HG02973 (cell line): ENCODE data around the gene ARFGAP3.

Source experiments
- ATAC-seq: cut with Tn5 transposase; IDR thresholded peaks from one replicate; pipeline ENCODE4 v1.9.1; 2021; ENCODE audit warnings: moderate library complexity; ENCODE audit not compliant: unreplicated experiment

ARFGAP3 gene

DNA sequence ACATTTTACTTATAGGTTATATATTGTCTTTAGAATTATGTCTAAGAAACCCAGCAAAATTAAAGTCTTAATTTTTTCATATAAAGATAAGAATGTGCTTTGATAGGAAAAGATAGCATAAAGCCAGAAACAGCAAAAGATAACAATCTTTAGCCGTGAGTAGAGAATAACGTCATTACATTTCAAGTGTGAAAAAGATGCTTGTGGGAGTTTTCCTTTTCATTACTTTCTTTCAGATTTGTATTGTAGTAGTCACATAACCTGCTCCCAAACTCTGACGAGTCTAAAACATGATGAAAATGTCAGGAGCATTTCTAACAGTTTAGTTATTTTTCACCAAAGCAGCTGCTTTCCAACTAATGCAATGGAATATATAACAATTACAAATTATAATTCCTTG lies 31.3 kb downstream of the ARFGAP3 start:
- ATAC-seq, result no peak

DNA sequence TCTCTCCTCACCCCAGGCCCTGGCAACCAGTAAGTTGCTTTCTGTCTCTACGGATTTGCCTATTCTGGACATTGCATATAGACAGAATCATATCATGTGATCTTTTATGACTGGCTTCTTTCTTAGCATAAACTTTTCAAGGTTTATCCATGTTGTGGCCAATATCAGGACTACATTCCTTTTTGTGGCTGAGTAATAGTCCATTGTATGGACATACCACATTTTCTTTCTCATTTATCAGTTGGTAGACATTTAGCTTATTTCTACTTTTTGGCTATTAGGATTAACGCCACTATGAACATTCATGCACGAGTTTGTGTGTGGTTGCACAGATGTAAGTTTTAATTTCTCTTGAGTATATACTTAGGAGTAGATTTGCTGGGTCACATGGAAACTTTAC lies 35.7 kb downstream of the ARFGAP3 start:
- no peak for ATAC-seq

DNA sequence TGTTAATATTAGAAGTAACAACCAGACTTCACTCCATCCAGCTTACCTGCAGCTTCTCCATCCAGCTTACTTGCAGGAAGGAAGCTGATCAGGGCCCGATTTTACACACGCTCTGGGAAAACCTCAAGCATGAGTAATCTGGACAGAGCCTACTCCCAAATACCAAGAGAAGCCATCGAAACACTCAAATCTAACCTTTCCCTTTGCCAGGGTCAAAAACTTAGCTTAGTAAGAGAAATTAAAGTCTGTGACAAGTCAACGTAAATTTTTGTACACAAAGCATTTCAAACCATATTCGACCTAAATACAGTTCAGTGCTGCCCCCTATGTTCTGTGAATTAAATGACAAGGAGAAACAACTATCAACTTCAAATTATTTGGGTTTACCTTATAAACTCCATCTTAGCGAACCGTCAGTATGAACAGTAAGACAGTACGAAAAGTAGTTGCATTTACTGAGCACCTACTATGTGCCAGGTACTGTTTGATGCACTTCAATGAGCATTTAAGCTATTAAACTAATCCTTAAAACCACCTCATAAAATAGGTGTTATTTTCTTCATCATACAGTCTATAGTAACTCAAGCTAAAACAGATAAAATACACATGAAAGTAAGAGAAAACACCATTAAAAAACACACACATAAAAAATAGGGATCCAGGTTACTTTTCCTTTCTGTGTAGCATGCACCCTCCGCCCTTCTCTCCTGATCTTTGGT lies 36.9 kb downstream of the ARFGAP3 start:
- ATAC-seq, result no peak

DNA sequence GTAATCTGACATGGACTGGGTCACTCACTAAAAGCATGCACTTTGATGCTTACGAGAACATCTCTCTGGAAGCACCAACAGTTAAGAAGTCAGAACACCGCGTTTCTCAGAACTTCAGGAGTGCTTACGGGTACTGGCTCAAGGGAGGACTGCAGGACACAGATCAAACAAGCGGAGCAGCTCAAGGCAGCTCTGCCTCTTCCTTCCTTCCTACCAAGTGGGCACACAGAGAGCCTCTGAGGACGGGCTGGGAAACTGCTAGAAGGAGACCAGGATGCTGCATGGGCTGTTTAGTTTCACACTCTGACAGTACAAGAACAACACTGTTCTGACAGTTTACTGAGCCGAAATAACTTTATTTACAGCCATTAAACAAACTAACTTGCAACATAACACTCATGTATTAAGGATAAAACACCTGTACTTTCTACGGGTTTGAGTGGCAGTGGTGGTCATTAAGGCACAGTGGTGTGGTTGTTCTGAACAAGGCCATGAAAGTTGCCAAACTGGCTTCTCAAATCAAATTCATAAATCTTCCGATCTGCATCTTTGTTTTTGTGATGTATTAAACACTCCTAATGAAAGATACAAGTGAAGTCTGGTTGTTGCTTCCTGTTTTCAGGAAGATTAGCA lies 37.5 kb downstream of the ARFGAP3 start:
- ATAC-seq, result no peak

DNA sequence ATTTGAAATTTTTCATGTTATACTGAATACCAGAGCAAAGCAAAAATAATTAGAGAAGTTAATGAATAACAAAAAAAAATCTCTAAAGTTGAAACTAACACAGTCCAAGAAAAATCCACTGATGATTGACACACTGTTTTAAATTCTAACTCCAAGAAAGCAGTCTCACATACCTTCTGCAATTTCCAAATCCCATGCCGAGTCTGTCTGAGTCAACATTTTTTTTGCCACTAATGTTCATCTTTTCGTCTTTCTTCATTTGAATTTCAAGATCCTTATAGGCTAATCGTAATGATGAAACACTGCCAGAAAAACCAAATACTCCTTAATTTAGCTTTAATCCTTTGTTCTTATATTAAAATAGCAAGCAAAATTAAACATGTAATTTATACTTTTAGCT lies 39.5 kb downstream of the ARFGAP3 start:
- no peak for ATAC-seq

DNA sequence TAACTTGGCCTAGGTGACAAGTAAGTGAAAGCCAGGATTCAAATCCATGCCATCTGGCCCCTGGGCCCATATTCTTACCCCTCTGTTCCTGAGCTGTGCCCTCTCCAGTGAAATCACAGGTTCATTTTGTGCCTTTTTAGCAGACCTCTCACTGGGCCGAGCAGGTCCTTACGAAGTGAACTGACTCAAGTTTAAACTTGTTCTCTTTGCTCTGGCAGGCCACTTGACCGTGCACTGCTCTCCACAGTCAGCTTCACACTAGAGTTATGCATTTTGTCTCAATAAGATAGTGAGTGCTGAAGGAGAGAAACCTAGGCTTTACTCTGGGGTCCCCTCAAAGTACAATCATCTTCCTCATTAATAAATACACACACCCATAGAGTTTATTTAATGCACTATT lies 40.7 kb downstream of the ARFGAP3 start:
- ATAC-seq, result no peak

DNA sequence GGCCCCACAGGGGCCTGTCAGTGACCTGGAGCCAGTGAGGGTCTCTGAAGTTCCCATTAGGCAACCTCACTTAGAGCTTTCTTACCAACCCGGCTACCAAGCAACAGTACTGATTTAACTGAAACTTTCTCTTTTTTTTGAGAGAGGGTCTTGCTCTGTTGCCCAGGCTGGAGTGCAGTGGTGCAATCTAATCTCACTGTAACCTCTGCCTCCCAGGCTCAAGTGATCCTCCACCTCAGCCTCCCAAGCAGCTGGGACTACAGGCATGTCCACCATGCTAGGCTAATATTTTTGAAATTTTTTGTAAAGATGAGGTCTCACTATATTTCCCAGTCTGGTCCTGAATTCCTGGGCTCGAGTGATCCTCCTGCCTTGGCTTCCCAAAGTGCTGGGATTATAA lies 42.5 kb downstream of the ARFGAP3 start:
- ATAC-seq, result no peak

DNA sequence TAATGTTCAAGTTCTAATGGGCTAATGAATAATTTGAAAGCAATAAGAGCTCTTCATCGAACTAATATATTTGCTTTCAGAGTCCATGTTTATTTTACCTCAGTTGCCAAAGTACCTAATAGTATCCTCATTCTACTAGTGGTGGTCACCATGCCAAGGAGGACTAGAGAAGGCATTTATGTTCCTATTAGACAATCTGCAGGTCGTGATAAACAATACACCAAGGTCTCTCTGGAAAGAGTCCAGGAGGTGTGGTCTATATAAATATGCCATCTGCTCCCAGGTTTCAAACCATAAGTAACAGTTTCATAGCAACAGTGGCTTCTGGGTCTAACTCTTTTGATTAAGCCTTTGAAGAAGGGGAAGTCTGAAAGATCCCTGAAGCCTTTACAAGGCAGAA lies 42.9 kb downstream of the ARFGAP3 start:
- ATAC-seq, result no peak

DNA sequence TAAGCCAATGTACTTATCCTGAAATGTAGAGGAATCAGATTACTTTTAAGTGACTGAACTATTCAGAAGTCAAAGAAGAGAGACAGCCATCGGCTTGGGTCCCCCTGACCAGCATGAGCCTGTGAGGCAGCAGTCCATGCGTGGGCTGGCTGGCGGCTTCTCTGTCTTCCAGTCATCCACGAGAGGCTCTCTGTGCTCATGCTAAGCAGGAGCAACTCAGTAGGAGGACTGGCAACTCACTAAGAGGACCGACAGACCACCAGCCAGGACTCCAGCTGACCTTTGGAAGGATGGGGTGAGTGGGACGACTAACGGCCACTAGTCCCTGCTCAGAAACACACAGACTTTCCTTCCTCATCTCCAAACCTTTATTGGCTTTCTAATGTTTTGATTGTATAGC lies 43.6 kb downstream of the ARFGAP3 start:
- no peak for ATAC-seq

DNA sequence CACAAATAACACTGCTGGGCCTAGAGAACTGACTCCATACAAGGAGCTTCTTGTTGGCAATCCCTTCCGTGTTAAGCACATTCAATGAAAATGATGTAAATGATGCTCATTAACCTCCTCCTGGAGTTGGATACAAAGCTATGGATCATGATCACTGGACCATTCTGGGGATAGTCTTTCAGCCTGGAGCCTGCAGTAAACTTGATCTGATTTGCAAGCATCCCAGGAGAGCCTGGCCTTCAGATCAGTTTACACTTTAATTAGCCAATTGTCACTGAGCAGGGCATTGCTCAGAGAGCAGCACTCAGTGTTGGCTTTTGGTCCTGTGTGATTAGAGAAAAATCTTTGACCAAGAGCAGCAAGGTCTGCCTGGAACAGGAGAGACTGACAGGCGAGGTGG lies 45.6 kb downstream of the ARFGAP3 start:
- ATAC-seq, result no peak

DNA sequence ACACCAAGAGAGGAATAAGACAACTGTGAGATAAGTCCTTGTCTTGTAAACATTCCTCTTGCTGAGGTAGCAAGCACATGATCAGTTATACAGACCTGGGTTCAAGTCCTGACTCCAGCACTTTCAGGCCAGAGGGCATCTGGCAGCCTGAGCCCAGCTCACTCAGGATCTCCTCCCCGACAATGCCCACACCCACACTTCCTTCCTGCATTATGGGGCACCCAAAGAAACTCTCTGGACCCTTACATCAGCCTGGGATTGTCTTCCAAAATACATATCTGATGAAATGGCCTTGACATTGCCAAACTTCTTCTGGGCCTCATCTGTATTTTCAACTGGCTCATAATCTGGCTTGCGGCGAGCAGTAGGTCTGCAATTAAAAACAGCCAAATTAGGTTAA lies 48.6 kb downstream of the ARFGAP3 start:
- no peak for ATAC-seq

DNA sequence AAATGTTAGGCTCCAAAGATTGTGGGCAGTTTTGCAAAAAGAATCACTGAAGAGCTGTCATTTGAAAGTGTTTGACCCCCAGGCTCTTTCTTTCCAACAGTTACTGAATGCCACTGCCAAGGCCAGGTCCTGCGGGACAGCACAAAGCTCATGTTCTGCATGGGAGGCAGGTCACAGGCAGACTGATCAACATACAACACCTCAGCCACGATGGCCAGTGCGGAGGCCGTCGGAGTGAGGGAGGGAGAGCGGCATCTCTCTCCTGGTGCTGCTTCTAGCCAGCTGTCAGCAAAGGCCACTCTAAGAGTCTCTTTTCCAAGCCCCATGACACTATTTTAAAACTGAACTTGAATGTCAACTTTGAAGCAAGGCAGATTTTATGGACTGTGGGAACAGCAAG lies 49.9 kb downstream of the ARFGAP3 start:
- no peak for ATAC-seq

DNA sequence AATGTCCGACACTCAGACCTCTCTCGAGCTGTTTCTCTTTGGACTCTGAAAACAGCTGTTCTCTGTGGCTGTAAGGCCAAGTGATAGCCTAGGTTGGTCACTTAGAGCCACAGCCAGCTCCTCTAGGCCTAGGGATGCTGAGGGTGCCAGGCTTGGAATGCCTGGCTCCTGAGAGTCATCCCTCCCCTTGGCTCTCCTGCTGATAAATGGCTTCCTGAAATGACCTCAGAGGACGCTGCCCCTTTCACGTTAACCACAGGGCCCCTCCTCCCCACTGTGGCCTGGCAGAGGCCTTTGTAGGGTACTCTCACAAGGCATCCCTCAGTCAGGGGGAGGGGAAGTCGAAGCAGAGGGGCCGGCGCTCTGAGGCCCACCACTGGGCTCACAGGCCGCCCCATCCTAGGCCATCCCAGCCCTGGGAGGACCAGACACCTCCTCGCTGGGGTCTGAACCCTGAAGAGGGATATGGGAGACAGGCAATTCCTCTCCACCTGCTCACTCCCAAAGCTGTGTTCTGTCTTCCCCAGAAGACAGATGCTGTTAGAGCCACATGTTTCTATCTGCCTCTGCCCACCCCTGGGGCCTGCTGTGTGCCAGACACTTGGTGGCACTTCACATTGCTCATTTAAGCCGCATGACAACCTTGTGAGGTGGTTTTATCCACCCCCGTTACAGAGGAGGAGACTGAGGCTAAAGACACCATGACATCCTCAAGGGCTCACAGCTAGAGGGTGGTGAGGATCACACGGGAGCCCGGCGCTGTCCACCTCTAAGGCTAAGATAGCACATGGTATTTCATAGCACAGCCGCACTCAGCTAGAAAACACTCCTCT lies 50.9 kb downstream of the ARFGAP3 start:
- no peak for ATAC-seq

DNA sequence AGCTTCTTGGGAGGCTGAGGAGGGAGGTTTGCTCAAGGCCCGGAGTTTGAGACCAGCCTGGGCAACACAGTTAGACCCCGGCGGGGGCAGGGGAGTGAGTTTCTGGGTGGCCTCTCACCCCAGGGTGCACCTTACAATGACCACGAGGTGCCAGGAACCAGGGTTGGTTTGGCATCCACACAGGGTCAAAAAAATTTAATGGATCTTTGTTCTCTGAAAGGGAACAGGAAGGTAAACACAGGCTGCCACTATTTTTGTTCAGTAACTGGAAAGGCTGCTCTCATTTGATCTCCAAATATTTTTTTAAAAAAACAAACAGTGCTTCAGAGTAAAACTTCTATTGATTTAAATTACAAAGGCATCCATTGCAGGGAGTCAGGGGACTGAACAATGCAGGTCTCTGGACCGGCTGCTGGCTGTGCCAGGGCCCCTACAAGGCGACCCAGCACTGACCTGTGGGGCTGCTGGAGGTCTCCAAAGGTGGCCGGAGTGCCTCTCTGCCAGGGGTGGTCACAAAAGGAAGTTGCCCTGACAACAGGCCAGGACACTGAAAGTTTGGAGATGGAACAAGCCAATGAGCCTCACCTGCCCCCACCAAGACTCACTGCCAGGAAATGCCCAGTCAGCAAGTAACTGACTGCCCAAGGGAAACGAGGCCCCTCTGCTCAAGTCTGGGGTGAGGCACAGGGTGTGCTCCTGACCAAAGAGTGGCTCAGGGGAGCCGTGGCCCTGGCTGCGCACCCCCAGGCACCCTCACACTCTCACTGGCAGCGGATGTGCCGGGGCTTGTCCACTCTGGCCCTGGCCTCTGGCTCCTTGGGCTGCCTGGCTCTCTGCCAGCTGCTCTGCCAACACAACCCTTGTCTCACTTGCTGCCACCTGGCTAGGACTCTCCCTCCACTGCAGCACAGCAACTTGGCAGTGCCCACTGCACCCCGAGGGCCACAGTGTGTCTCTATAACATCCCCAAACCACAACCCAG lies 51.8 kb downstream of the ARFGAP3 start:
- ATAC-seq, result no peak

DNA sequence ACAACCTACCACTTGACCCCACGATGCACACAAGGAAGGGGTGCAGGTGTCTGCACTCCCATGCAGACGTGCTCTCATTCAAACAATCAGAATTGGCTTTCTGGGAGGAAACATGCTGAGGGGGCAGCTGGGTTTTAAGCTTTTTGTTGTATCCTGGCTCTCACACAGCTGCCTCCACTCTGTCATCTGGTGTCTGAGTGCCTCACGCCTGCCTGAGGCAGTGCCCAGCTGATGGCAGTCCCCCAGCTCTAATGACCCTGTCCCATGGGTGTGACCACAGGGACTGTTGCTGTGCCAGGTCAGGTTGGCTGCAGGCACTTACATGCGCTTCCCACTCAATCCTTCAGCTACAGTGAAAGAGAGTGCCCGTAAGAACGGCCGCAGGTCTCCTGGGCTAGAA lies 53.7 kb downstream of the ARFGAP3 start:
- no peak for ATAC-seq

DNA sequence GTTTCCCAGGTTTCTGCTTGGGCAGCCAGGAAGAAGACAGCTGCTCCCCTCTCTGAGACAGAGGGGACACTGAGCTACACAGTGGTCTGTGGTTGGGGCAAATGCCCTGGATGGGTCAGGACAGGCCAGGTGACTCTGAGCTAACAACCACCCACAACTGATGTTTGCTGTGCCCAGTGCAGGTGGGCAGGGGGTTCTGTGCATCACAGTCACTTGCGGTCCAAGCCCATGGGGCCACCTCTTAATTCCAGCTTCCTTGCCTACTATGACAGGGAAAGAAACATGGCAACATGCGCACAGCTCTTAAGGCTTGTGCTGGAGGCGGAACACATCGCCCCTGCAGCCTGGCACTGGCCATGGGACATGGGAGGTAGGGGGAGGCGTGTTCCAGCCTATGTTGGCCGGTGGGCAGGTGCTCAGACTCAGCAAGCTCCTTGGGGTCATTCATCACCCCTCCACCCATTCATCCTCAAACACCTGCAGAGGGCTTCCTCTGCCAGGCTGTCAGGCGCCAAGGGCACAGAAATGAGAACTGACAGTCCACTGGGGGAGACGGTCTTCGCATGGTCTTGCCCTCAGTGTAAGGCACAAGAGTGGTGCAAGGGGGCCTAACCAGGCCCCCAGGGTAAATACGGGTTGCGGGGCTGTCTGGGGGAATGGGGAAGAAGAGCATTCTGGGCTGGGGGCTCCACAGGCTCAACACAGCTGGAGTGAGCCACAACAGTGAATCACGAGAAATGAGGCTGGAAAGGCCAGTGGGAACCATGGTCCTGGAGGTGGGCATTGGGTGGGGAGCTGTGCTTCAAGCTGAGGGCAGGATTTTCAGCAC lies 55.6 kb downstream of the ARFGAP3 start:
- no peak for ATAC-seq

DNA sequence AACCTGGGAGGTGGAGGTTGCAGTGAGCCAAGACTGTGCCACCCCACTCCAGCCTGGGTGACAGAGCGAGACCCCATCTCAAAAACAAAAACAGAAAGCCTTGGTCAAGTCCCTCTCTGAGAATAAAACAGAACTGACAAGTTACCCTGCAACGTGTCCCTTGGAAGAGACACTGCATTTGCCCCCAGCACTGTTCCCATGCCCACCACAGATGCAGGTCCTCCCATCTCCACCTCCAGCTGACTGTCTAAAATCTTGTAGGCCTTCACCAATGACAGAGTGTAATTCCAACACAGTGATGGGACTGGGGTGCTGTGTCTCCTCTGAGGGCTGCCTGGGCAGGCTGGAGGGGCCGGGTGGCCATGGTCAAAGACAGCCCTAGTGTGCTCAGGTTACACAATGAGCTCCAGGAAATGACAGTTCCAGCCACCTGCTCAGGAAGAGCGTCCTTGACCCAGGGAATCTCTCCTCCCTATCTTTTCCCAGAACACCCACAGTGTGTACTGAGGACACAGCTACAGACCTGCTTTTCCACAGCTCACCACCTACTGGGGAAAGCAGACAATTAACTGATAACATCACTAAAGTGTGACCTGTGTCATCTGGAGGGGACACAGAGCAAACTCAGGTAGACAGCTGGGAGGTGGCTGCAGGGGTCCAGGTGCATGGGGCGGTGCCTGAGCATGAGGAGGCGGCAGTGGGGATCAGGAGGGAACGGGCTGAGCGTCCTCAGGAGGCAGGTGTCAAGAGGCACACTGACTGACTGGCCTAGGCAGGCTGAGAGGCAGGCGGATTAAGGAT lies 56.4 kb downstream of the ARFGAP3 start:
- no peak for ATAC-seq

DNA sequence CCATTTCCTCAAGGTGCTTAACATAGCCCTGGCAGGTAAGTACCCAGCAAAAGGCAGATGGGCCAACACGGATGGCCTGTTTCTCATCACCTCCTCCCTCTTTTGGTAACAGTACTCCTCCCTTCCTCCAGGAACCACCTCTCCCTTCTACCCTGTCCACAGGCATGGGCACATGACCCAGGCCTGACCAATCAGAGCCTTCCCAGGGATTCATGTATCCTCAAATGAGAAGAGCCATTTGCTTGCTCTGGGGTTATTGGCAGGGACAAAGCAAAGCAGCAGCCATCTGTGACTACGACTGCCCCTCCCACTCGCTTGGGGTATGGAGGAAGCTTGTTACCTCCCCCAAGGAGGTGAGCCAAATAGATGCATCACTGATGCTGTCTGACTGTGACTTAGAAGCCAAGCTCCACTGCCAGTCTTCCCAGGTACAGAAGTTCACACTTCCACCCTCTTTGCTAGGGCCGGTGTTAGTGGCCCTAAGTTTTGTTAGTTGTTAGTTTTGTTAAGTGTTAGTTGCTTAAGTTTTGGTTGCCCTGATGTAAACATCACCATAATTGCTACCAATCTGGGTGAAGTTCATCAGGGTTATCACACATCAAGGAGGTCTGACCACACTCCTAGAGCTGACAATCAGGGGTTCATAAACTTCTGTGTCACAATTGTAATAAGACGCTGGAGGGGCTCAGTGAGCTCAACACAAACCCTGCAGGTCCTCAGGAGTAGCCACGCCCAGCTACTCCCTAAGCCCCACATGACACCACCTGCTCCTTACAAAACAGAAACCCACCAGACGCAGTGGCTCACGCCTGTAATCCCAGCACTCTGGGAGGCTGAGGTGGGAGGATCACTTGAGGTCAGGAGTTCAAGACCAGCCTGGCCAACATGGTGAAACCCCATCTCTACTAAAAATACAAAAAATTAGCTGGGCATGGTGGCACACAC lies 57.3 kb downstream of the ARFGAP3 start:
- no peak for ATAC-seq
